ENCODE results near the gene HCST. TPM values are rescaled to one million over a fixed set of nuclear protein-coding genes. Genes with fewer than 3 reads are reported as not detected.
A peak's percentile ranks its signal among the peaks of the same experiment; 100 is the strongest.

HCST gene
- total RNA-seq, 4 donors from 2014 or later = 10.5 to 37.6 (median 15.5) TPM

GRCh38 chr19:35928507-35928906, 26.2 kb downstream of the HCST start:
- peaks cover 0 to 9% (median 0%) of the 10 kb centered on the region in 4 donors for H3K9me3 ChIP-seq
- H3K4me1 ChIP-seq = peaks cover 0 to 11% (median 5%) of the 10 kb centered on the region in 4 donors
- TF ChIP-seq EP300 (IDR thresholded peaks at IDR 0.05) (no peak), POLR2A (IDR thresholded peaks at IDR 0.05) (no peak)
- TF ChIP-seq, protein P1, sequence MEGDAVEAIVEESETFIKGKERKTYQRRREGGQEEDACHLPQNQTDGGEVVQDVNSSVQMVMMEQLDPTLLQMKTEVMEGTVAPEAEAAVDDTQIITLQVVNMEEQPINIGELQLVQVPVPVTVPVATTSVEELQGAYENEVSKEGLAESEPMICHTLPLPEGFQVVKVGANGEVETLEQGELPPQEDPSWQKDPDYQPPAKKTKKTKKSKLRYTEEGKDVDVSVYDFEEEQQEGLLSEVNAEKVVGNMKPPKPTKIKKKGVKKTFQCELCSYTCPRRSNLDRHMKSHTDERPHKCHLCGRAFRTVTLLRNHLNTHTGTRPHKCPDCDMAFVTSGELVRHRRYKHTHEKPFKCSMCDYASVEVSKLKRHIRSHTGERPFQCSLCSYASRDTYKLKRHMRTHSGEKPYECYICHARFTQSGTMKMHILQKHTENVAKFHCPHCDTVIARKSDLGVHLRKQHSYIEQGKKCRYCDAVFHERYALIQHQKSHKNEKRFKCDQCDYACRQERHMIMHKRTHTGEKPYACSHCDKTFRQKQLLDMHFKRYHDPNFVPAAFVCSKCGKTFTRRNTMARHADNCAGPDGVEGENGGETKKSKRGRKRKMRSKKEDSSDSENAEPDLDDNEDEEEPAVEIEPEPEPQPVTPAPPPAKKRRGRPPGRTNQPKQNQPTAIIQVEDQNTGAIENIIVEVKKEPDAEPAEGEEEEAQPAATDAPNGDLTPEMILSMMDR (IDR thresholded peaks at IDR 0.05) = no peak
- no peak overlapping the region for H3K4me3 ChIP-seq
- no peak for DNase-seq (ENCODE audit: low spot score in 2 of 2)
- H3K27me3 ChIP-seq = no peaks in the 10 kb centered on the region
- 71 to 78% methylated on average over 5 of the region's 5 CpGs for WGBS, 2 donors
- H3K36me3 ChIP-seq = no peaks in the 10 kb centered on the region
- H3K27ac ChIP-seq = no peak overlapping the region

GRCh38 chr19:35929876-35930275, 27.5 kb downstream of the HCST start:
- Histone ChIP-seq H3K4me1 (peaks cover 0 to 11% (median 5%) of the 10 kb centered on the region in 4 donors), H3K27ac (peak overlapping the region in 1 of 4 donors; percentile 17), H3K9me3 (peaks cover 0 to 9% (median 0%) of the 10 kb centered on the region in 4 donors), H3K4me3 (no peak overlapping the region), H3K36me3 (no peaks in the 10 kb centered on the region), H3K27me3 (no peaks in the 10 kb centered on the region)
- no peak for DNase-seq (ENCODE audit: low spot score in 2 of 2)
- 63 to 65% methylated on average over 2 of the region's 2 CpGs for WGBS, 2 donors
- no peak for TF ChIP-seq POLR2A (IDR thresholded peaks at IDR 0.05)
- no peak for TF ChIP-seq EP300 (IDR thresholded peaks at IDR 0.05)
- TF ChIP-seq, protein P1 (IDR thresholded peaks at IDR 0.05) = no peak

DNA sequence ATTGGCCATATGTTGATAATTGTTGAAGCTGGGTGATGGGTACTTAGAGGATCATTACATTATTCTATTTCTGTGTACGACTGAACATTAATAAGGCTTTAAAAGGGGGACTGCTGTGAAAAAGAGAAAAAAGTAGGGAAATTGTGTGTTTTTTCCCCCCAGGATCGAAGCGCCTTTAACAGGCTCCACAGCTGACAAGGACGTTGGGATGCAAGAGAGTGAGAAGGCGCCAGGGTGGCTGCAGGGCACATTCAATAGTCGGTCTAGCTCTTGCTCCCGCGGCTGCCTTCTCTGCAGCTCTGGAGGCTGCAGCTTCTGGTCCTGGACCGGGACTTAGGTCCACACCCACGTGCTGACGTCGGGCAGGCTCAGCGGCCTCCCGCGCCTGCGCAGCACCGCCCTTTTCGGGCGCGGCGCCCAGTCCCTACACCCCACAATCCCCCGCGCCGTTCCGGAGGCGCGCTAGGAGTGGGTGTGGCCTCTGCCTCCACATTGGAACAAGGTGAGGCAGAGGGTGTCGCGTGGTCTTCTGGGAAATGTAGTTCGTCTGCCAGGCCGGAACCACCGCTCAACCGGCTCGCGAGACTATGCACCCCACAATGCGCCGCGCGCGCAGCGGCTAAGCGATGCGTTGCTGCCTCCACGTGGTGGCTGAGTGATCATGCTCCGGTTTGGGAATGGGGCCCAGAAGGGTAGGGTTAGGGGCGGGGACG, 29.0 kb downstream of the HCST start:
- Histone ChIP-seq H3K27ac (peak overlapping the region; percentile 68 to 89 (median 75)), H3K4me3 (peak overlapping the region in 1 of 4 donors; percentile 23), H3K36me3 (no peaks in the 10 kb centered on the region), H3K4me1 (peaks cover 0 to 24% (median 10%) of the 10 kb centered on the region in 4 donors), H3K27me3 (no peaks in the 10 kb centered on the region), H3K9me3 (no peaks in the 10 kb centered on the region)
- TF ChIP-seq POLR2A (IDR thresholded peaks at IDR 0.05) (peak; percentile 83 to 94), EP300 (IDR thresholded peaks at IDR 0.05) (peak; percentile 95 to 100)
- TF ChIP-seq, protein P1 (IDR thresholded peaks at IDR 0.05) = peak; percentile 82 to 99 (median 92)
- WGBS, 2 donors = 1% methylated on average over 22 to 46 of the region's 47 CpGs
- DNase-seq (ENCODE audit: low spot score in 2 of 2) = peak; percentile 97 to 98

DNA sequence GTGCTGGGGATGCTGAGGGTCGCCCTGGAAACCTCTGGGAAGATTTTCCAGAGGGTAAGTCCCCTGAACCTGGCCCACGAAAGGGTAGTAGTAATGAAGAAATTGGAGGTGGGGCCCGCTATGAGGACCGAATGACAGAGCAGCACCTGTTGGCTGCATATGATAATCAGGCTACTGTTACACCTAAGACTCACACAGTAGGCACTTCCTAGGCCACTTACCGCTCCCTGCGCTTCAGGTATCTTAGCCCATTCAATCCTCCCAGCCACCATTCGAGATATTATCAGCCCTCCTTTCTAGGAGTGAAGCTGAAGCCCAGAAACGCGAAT, 29.5 kb downstream of the HCST start:
- no peak for DNase-seq (ENCODE audit: low spot score in 2 of 2)
- Histone ChIP-seq H3K9me3 (no peaks in the 10 kb centered on the region), H3K36me3 (no peaks in the 10 kb centered on the region), H3K27me3 (no peaks in the 10 kb centered on the region), H3K4me3 (no peak overlapping the region), H3K27ac (peak overlapping the region in 2 of 4 donors; percentile 40 to 46), H3K4me1 (peaks cover 0 to 28% (median 10%) of the 10 kb centered on the region in 4 donors)
- TF ChIP-seq POLR2A (IDR thresholded peaks at IDR 0.05) = no peak
- TF ChIP-seq, protein P1 (IDR thresholded peaks at IDR 0.05) = no peak
- no peak for TF ChIP-seq EP300 (IDR thresholded peaks at IDR 0.05)
- 8 to 10% methylated on average over 9 of the region's 9 CpGs for WGBS, 2 donors

DNA sequence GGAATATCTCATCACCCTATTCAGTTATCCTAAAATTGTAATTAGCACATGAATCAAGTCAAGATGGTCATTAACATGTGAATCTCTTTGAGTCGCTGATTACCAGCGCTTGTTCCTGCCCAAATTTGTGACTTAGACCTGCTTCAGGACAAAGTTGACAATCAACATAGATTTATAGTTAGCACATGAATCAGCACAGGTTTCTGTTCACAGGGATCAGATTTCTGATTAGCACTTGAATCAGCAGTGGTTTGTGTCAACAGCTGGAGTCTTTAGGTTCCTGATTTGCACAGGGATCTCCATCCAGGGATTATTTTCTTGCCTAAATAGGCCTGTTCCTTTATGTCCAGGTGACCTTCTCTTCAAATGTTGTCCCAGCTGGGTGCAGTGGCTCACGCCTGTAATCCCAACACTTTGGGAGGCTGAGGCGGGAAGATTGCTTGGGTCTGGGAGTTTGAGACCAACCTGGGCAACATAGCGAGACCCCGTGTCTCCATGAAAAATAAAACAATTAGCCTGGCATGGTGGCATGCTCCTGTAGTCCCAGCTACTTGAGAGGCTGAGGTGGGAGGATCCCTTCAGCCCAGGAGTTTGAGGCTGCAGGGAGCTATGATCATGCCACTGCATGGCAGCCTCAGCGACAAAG, 30.1 kb downstream of the HCST start:
- no peaks in the 10 kb centered on the region for H3K36me3 ChIP-seq
- no peak overlapping the region for H3K4me3 ChIP-seq
- 51 to 57% methylated on average over 7 of the region's 7 CpGs for WGBS, 2 donors
- no peak overlapping the region for H3K27ac ChIP-seq
- no peaks in the 10 kb centered on the region for H3K9me3 ChIP-seq
- peaks cover 0 to 34% (median 13%) of the 10 kb centered on the region in 4 donors for H3K4me1 ChIP-seq
- TF ChIP-seq, protein P1 (IDR thresholded peaks at IDR 0.05) = no peak
- no peak for TF ChIP-seq POLR2A (IDR thresholded peaks at IDR 0.05)
- no peak for TF ChIP-seq EP300 (IDR thresholded peaks at IDR 0.05)
- H3K27me3 ChIP-seq = no peaks in the 10 kb centered on the region
- no peak for DNase-seq (ENCODE audit: low spot score in 2 of 2)
